ENCODE data around the gene TCL1A. TPM values are rescaled to one million over a fixed set of nuclear protein-coding genes. Genes with fewer than 3 reads are reported as not detected.

TCL1A gene
- total RNA-seq, 1 experiment from 2014 or later = not detected

DNA sequence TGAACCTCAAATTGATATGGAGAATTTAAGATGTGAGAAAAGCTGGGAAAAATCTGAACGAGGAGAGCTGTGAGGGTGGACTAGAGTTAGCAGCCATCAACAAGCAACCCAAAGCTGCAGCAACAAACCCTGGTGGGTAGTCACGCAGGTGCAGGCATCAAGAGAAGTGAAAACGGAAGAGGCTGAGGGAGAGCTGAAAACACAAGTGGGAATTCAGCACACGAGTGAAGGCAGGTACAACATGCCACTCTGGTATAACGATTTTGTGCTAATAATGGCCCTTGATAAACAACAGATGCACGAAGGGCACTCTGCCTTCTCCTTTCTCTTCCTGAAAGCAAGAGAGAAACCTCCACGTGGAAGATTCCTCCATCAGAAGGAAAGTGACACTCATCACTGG is 16.2 kb downstream of the TCL1A start:
- H3K27ac Mint-ChIP-seq (ENCODE audit: unreplicated experiment) = no peak overlapping the region
- peaks cover 75% of the 10 kb centered on the region for H3K27me3 Mint-ChIP-seq (ENCODE audit: unreplicated experiment)
- BruUV-seq (replicated peaks) = no TSS peak
- no peaks in the 10 kb centered on the region for H3K36me3 Mint-ChIP-seq (ENCODE audit: insufficient read depth, unreplicated experiment)
- no peaks in the 10 kb centered on the region for H3K4me1 Mint-ChIP-seq (ENCODE audit: low read depth, unreplicated experiment)
- intact Hi-C loops (cut with micrococcal nuclease; ENCODE audit: unreplicated experiment) = no loop called here
- H3K4me3 Mint-ChIP-seq (ENCODE audit: low read depth, unreplicated experiment) = no peak overlapping the region
- no peak for TF ChIP-seq CTCF (IDR thresholded peaks at IDR 0.05; ENCODE audit: unreplicated experiment)
- no peaks in the 10 kb centered on the region for H3K9me3 Mint-ChIP-seq (ENCODE audit: low read depth, unreplicated experiment)
- no peak for DNase-seq
- CTCF ChIA-PET = no interaction called here

- CTCF ChIA-PET = no interaction called here
- DNase-seq = no peak
- intact Hi-C loops (cut with micrococcal nuclease; ENCODE audit: unreplicated experiment) = no loop called here
- Mint-ChIP-seq H3K4me1 (ENCODE audit: low read depth, unreplicated experiment) (no peaks in the 10 kb centered on the region), H3K27me3 (ENCODE audit: unreplicated experiment) (peaks cover 75% of the 10 kb centered on the region), H3K9me3 (ENCODE audit: low read depth, unreplicated experiment) (no peaks in the 10 kb centered on the region), H3K36me3 (ENCODE audit: insufficient read depth, unreplicated experiment) (no peaks in the 10 kb centered on the region), H3K27ac (ENCODE audit: unreplicated experiment) (no peak overlapping the region), H3K4me3 (ENCODE audit: low read depth, unreplicated experiment) (no peak overlapping the region)
- TF ChIP-seq CTCF (IDR thresholded peaks at IDR 0.05; ENCODE audit: unreplicated experiment) = no peak
- BruUV-seq (replicated peaks) = no TSS peak
Measured at GRCh38 chr14:95696741-95697140, 17.2 kb downstream of the TCL1A start.

GRCh38 chr14:95695913-95696312 is 18.0 kb downstream of the TCL1A start:
- intact Hi-C loops (cut with micrococcal nuclease; ENCODE audit: unreplicated experiment) = no loop called here
- no peak for DNase-seq
- Mint-ChIP-seq H3K4me3 (ENCODE audit: low read depth, unreplicated experiment) (no peak overlapping the region), H3K27ac (ENCODE audit: unreplicated experiment) (no peak overlapping the region), H3K4me1 (ENCODE audit: low read depth, unreplicated experiment) (no peaks in the 10 kb centered on the region), H3K36me3 (ENCODE audit: insufficient read depth, unreplicated experiment) (no peaks in the 10 kb centered on the region), H3K9me3 (ENCODE audit: low read depth, unreplicated experiment) (no peaks in the 10 kb centered on the region), H3K27me3 (ENCODE audit: unreplicated experiment) (peaks cover 77% of the 10 kb centered on the region)
- no TSS peak for BruUV-seq (replicated peaks)
- no peak for TF ChIP-seq CTCF (IDR thresholded peaks at IDR 0.05; ENCODE audit: unreplicated experiment)
- CTCF ChIA-PET = no interaction called here

DNA sequence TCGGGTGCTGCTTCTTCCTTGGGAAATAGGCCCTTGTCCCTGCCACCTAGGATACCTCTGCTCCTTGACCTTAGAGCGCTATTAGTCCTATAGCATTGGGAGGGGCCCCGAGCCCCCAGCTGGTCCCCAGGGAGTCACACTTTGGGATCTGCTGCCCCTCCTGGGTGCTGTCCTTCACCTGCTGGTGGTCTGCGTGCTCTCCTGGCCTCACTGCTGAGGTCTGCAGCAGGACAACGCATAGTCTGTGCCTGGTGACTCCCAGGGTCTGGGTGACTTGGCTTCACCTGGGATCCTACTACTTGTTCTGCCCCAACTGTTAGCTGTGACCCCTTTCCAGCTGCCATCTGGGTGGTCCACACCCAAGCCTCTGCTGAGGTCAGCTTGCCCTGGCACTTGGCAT is 18.9 kb downstream of the TCL1A start:
- H3K27me3 Mint-ChIP-seq (ENCODE audit: unreplicated experiment) = peaks cover 80% of the 10 kb centered on the region
- H3K9me3 Mint-ChIP-seq (ENCODE audit: low read depth, unreplicated experiment) = no peaks in the 10 kb centered on the region
- no peak overlapping the region for H3K4me3 Mint-ChIP-seq (ENCODE audit: low read depth, unreplicated experiment)
- no peaks in the 10 kb centered on the region for H3K36me3 Mint-ChIP-seq (ENCODE audit: insufficient read depth, unreplicated experiment)
- DNase-seq = no peak
- TF ChIP-seq CTCF (IDR thresholded peaks at IDR 0.05; ENCODE audit: unreplicated experiment) = no peak
- BruUV-seq (replicated peaks) = no TSS peak
- no peak overlapping the region for H3K27ac Mint-ChIP-seq (ENCODE audit: unreplicated experiment)
- no peaks in the 10 kb centered on the region for H3K4me1 Mint-ChIP-seq (ENCODE audit: low read depth, unreplicated experiment)
- CTCF ChIA-PET = no interaction called here
- intact Hi-C loops (cut with micrococcal nuclease; ENCODE audit: unreplicated experiment) = no loop called here

GRCh38 chr14:95692109-95692508 is 21.8 kb downstream of the TCL1A start:
- Mint-ChIP-seq H3K27me3 (ENCODE audit: unreplicated experiment) (peaks cover 70% of the 10 kb centered on the region), H3K4me1 (ENCODE audit: low read depth, unreplicated experiment) (no peaks in the 10 kb centered on the region), H3K9me3 (ENCODE audit: low read depth, unreplicated experiment) (no peaks in the 10 kb centered on the region), H3K36me3 (ENCODE audit: insufficient read depth, unreplicated experiment) (no peaks in the 10 kb centered on the region), H3K4me3 (ENCODE audit: low read depth, unreplicated experiment) (no peak overlapping the region), H3K27ac (ENCODE audit: unreplicated experiment) (no peak overlapping the region)
- no peak for TF ChIP-seq CTCF (IDR thresholded peaks at IDR 0.05; ENCODE audit: unreplicated experiment)
- CTCF ChIA-PET = no interaction called here
- no TSS peak for BruUV-seq (replicated peaks)
- intact Hi-C loops (cut with micrococcal nuclease; ENCODE audit: unreplicated experiment) = no loop called here
- DNase-seq = no peak
